GM12878 (cell line): ENCODE data around the gene YY1. TPM values are rescaled to one million over a fixed set of nuclear protein-coding genes. Genes with fewer than 3 reads are reported as not detected.

Source experiments
- ATAC-seq: fragments of 200-7000 bp; cut with Tn5 transposase; 3 replicates; pipeline ENCODE4 v1.9.1; 2020; ENCODE audit warnings: mild to moderate bottlenecking, moderate library complexity
- BruUV-seq: library from RNA; stranded (reverse); fragments of 400-500 nt; replicated peaks from 2 replicates; lab custom pipeline; 2021; lab: Mats Ljungman, UMichigan
- CTCF ChIA-PET: fragments of 300-600 bp; sonication (Branson Sonifier 250); formaldehyde crosslinking; extraction: SDS; loops from one replicate; lab custom pipeline; 2021; ENCODE audit warnings: inconsistent platforms; lab: Yijun Ruan, JAX
- POLR2A ChIA-PET: fragments of 350-600 bp; formaldehyde crosslinking; extraction: SDS; loops from one replicate; lab custom pipeline; 2021; ENCODE audit warnings: inconsistent platforms; lab: Charles Lee
- RAD21 ChIA-PET: fragments of 300-600 bp; sonication (Branson Sonifier 250); formaldehyde crosslinking; loops from one replicate; lab custom pipeline; 2023; ENCODE audit warnings: antibody characterized with exemption; ENCODE audit not compliant: unreplicated experiment; lab: Charles Lee
- SMC1A ChIA-PET: fragments of 300-600 bp; sonication (Branson Sonifier 250); formaldehyde crosslinking; loops from one replicate; lab custom pipeline; 2023; ENCODE audit not compliant: unreplicated experiment, uncharacterized antibody; lab: Charles Lee
- DNase-seq: peaks from one replicate; pipeline ENCODE4 v3.0.0-alpha.2; 2011; ENCODE audit warnings: low read depth, low spot score
- FAIRE-seq: peaks from 3 replicates; lab custom pipeline; 2011; peaks lifted over from hg19 to GRCh38; lab: Jason Lieb, UNC
- H2AFZ ChIP-seq: 2 replicates; pipeline ENCODE4 v1.6.0; 2011; ENCODE audit warnings: low read depth, low read length, control low read depth; ENCODE audit not compliant: control insufficient read depth
- H3K27ac ChIP-seq: 2 replicates; pipeline ENCODE4 v1.5.1; 2011; ENCODE audit warnings: control low read depth; ENCODE audit not compliant: control insufficient read depth, insufficient read depth
- H3K27me3 ChIP-seq, 2 experiments: replicated peaks in 1 of 2; 2 replicates each; pipeline versions ENCODE4 v1.6.0 to v1.6.1; 2011; ENCODE audit warnings: low read length in 1 of 2; ENCODE audit not compliant: control insufficient read depth in 2 of 2, insufficient read depth in 2 of 2
- H3K36me3 ChIP-seq, 2 experiments: 2 replicates each; pipeline ENCODE4 v1.5.1; 2011; ENCODE audit warnings: low read length in 1 of 2; ENCODE audit not compliant: control insufficient read depth in 2 of 2, insufficient read depth in 2 of 2
- H3K4me1 ChIP-seq: 2 replicates; pipeline ENCODE4 v1.6.1; 2011; ENCODE audit warnings: mild to moderate bottlenecking, low read length, moderate library complexity, mixed read lengths; ENCODE audit not compliant: control insufficient read depth, insufficient read depth
- H3K4me2 ChIP-seq: 2 replicates; pipeline ENCODE4 v1.6.0; 2011; ENCODE audit warnings: control low read depth; ENCODE audit not compliant: control insufficient read depth, insufficient read depth
- H3K4me3 ChIP-seq: fragments of 200-600 bp; sonication (generic); 2 replicates; pipeline ENCODE4 v1.5.1; 2016
- H3K79me2 ChIP-seq: 2 replicates; pipeline ENCODE4 v1.6.0; 2011; ENCODE audit warnings: low read length; ENCODE audit not compliant: control insufficient read depth, insufficient read depth
- H3K9ac ChIP-seq: 2 replicates; pipeline ENCODE4 v1.8.0; 2011; ENCODE audit warnings: low read length, control low read depth, mixed read lengths; ENCODE audit not compliant: control insufficient read depth, insufficient read depth
- H3K9me3 ChIP-seq: replicated peaks from 3 replicates; pipeline ENCODE4 v1.5.1; 2011; ENCODE audit warnings: mild to moderate bottlenecking, low read length; ENCODE audit not compliant: control insufficient read depth, insufficient read depth
- H4K20me1 ChIP-seq: 2 replicates; pipeline ENCODE4 v1.6.0; 2011; ENCODE audit not compliant: control insufficient read depth, insufficient read depth
- CBX5 ChIP-seq: sonication (generic); IDR thresholded peaks from 2 replicates; pipeline ENCODE4 v1.6.1; 2016; ENCODE audit warnings: low read depth, moderate library complexity, mild to moderate bottlenecking, inconsistent platforms
- ETV6 ChIP-seq, 2 experiments: fragments of 450-650 bp in 1 of 2; IDR thresholded peaks in 1 of 2; conservative IDR thresholded peaks in 1 of 2; 2 replicates each; pipeline ENCODE4 v1.6.1; 2014; ENCODE audit warnings: antibody characterized with exemption in 1 of 2, borderline replicate concordance in 1 of 2, low read depth in 1 of 2, mild to moderate bottlenecking in 1 of 2, moderate library complexity in 1 of 2
- EZH2 ChIP-seq: IDR thresholded peaks from 2 replicates; pipeline ENCODE4 v1.6.1; 2012; ENCODE audit warnings: low read depth, mild to moderate bottlenecking, control low read depth, inconsistent platforms, low read length, borderline replicate concordance; ENCODE audit not compliant: control insufficient read depth
- KAT2A ChIP-seq: conservative IDR thresholded peaks from 2 replicates; pipeline ENCODE4 v1.6.1; 2011; ENCODE audit warnings: low read depth, low read length; ENCODE audit not compliant: control insufficient read depth
- MTA3 ChIP-seq: IDR thresholded peaks from 2 replicates; pipeline ENCODE4 v1.6.1; 2012; ENCODE audit warnings: low read length, inconsistent platforms, borderline replicate concordance
- NR2C1 ChIP-seq: fragments of 450-650 bp; IDR thresholded peaks from 2 replicates; pipeline ENCODE4 v1.6.1; 2017; ENCODE audit warnings: antibody characterized with exemption, mild to moderate bottlenecking, moderate library complexity
- RUNX3 ChIP-seq: IDR thresholded peaks from 2 replicates; pipeline ENCODE4 v1.6.1; 2012; ENCODE audit warnings: low read length, inconsistent platforms
- SIN3A ChIP-seq: IDR thresholded peaks from 2 replicates; pipeline ENCODE4 v1.6.1; 2012; ENCODE audit warnings: low read depth, low read length, improper control_type of control experiment
- SMAD5 ChIP-seq: IDR thresholded peaks from 2 replicates; pipeline ENCODE4 v1.6.1; 2016; ENCODE audit warnings: antibody characterized with exemption, low read depth
- SREBF1 ChIP-seq: IDR thresholded peaks from 2 replicates; pipeline ENCODE4 v1.6.1; 2012; ENCODE audit warnings: mild to moderate bottlenecking, low read length
- TCF7 ChIP-seq: IDR thresholded peaks from 2 replicates; pipeline ENCODE4 v1.6.1; 2014; ENCODE audit warnings: antibody characterized with exemption, borderline replicate concordance
- USF1 ChIP-seq: IDR thresholded peaks from 2 replicates; pipeline ENCODE4 v1.6.1; 2011; ENCODE audit warnings: borderline replicate concordance, low read depth, mild to moderate bottlenecking, moderate library complexity, mixed read lengths, low read length; ENCODE audit not compliant: insufficient read depth; ENCODE audit errors: extremely low read length
- WGBS: methylation state at CpG from one replicate; pipeline ENCODE4 v1.1.6; 2016; ENCODE audit warnings: low lambda C conversion rate; ENCODE audit not compliant: insufficient replicate concordance, insufficient coverage; ENCODE audit errors: missing lambda C conversion rate; 5-methylcytosine and 5-hydroxymethylcytosine counted together
- in situ Hi-C: fragments of 300-500 bp; cut with MboI; formaldehyde crosslinking; loops from 9 replicates; pipeline ENCODE4 v1.14.3; 2018; ENCODE audit warnings: mixed read lengths
- intact Hi-C: fragments of 100-400 bp; cut with micrococcal nuclease; formaldehyde crosslinking; loops from one replicate; pipeline ENCODE4 v1.14.2; 2022; ENCODE audit not compliant: unreplicated experiment
- polyA plus RNA-seq, 11 experiments: library from polyadenylated mRNA; depleted of rRNA in 4 of 11; unstranded in 6 of 11; stranded (reverse) in 5 of 11; fragments of >200 nt; fragmentation: Nextera tagmentation in 4 of 11; fragmentation: Illumina TruSeq in 1 of 11; extraction: Ambion mirVana in 4 of 11; extraction: Trizol in 1 of 11; gene quantifications; 1 replicate in 1 of 11; 2 replicates in 10 of 11; pipeline versions ENCODE4 v1.2.1 to v1.2.3, GENCODE V29; 2011 to 2016; ENCODE audit warnings: inconsistent platforms in 2 of 11, missing spikeins in 2 of 11, low read depth in 1 of 11
- total RNA-seq, 4 experiments: library from RNA; depleted of rRNA in 3 of 4; stranded (reverse); fragments of >200 nt in 3 of 4; fragmentation: Illumina TruSeq in 1 of 4; extraction: Trizol in 1 of 4; gene quantifications; 2 replicates each; pipeline versions ENCODE4 v1.2.1 to v1.2.3, GENCODE V29; 2013 to 2021
- TF ChIP-seq, protein P1 (sequence below): fragments of 450-650 bp; IDR thresholded peaks from 2 replicates; pipeline ENCODE4 v1.6.1; 2018; ENCODE audit warnings: borderline replicate concordance, mild to moderate bottlenecking; ENCODE audit not compliant: partially characterized antibody
- TF ChIP-seq, protein P2 (sequence below): fragments of 450-650 bp; formaldehyde crosslinking; IDR thresholded peaks from 2 replicates; pipeline ENCODE4 v1.4.0; 2020; ENCODE audit warnings: mild to moderate bottlenecking, moderate library complexity

Gene YY1
- total and polyA plus RNA-seq, 10 of the 15 experiments (the other 5 are each of a cell fraction or from before 2014, with no cell fraction given) = 23.7 to 74.0 (median 39.9) TPM

DNA sequence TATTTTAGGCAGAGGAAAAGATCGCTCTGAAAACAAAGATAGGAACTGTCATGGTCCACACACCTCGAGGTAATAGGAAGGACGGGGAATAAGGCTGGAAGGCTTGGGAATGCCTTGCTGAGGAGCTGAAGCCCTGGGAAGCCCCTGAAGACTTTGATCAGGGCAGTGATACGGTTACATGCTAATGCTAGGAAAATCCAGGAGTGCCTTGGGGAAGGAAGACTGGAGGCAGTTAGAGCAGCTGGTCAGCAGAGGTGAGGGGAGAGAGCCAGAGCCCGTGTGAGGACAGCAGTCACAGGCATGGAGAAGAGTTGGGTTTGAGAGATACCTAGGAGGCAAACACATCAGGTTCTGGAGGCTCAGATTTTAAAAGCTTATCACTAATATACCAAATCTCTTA lies 8.6 kb upstream of the YY1 start:
- Histone ChIP-seq H3K9me3 (no peaks in the 10 kb centered on the region), H3K27me3 (no peaks in the 10 kb centered on the region), H3K79me2 (peaks cover 32% of the 10 kb centered on the region), H3K27ac (no peak overlapping the region), H3K9ac (no peak overlapping the region), H4K20me1 (no peaks in the 10 kb centered on the region)
- POLR2A ChIA-PET = no interaction called here
- no peak for FAIRE-seq
- ATAC-seq = no peak
- no TSS peak for BruUV-seq
- RAD21 ChIA-PET = no interaction called here
- in situ Hi-C loops = no loop called here
- SMC1A ChIA-PET = no interaction called here
- TF ChIP-seq TCF7 (no peak), MTA3 (no peak), CBX5 (no peak), RUNX3 (no peak), USF1 (no peak), EZH2 (no peak), ETV6 (conservative IDR thresholded peaks at IDR 0.05 in 1 of 2, IDR thresholded peaks at IDR 0.05 in 1 of 2; ENCODE audit: borderline replicate concordance in 1 of 2, low read depth in 1 of 2) (no peak), NR2C1 (no peak), SIN3A (no peak), SMAD5 (no peak), SREBF1 (no peak), KAT2A (no peak)
- TF ChIP-seq, protein P1, sequence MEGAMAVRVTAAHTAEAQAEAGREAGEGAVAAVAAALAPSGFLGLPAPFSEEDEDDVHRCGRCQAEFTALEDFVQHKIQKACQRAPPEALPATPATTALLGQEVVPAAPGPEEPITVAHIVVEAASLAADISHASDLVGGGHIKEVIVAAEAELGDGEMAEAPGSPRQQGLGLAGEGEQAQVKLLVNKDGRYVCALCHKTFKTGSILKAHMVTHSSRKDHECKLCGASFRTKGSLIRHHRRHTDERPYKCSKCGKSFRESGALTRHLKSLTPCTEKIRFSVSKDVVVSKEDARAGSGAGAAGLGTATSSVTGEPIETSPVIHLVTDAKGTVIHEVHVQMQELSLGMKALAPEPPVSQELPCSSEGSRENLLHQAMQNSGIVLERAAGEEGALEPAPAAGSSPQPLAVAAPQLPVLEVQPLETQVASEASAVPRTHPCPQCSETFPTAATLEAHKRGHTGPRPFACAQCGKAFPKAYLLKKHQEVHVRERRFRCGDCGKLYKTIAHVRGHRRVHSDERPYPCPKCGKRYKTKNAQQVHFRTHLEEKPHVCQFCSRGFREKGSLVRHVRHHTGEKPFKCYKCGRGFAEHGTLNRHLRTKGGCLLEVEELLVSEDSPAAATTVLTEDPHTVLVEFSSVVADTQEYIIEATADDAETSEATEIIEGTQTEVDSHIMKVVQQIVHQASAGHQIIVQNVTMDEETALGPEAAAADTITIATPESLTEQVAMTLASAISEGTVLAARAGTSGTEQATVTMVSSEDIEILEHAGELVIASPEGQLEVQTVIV = no peak
- TF ChIP-seq, protein P2, sequence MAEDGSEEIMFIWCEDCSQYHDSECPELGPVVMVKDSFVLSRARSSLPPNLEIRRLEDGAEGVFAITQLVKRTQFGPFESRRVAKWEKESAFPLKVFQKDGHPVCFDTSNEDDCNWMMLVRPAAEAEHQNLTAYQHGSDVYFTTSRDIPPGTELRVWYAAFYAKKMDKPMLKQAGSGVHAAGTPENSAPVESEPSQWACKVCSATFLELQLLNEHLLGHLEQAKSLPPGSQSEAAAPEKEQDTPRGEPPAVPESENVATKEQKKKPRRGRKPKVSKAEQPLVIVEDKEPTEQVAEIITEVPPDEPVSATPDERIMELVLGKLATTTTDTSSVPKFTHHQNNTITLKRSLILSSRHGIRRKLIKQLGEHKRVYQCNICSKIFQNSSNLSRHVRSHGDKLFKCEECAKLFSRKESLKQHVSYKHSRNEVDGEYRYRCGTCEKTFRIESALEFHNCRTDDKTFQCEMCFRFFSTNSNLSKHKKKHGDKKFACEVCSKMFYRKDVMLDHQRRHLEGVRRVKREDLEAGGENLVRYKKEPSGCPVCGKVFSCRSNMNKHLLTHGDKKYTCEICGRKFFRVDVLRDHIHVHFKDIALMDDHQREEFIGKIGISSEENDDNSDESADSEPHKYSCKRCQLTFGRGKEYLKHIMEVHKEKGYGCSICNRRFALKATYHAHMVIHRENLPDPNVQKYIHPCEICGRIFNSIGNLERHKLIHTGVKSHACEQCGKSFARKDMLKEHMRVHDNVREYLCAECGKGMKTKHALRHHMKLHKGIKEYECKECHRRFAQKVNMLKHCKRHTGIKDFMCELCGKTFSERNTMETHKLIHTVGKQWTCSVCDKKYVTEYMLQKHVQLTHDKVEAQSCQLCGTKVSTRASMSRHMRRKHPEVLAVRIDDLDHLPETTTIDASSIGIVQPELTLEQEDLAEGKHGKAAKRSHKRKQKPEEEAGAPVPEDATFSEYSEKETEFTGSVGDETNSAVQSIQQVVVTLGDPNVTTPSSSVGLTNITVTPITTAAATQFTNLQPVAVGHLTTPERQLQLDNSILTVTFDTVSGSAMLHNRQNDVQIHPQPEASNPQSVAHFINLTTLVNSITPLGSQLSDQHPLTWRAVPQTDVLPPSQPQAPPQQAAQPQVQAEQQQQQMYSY (CRISPR knock-in tag) = no peak
- TF ChIP-seq, all 136 proteins: peak for 0
- CTCF ChIA-PET = interaction anchor here (1.3 kb wide), 2 partner anchors 9 to 11 kb away, joined by 4 to 6 read pairs; no protein-coding TSS in a partner anchor
- DNase-seq = no peak
- Histone ChIP-seq H3K36me3 (peaks cover 2 to 4% of the 10 kb centered on the region in 2 experiments; a peak in 2 of 4 replicates), H2AFZ (no peak overlapping the region), H3K4me1 (no peaks in the 10 kb centered on the region), H3K4me3 (no peak overlapping the region), H3K4me2 (no peak overlapping the region)
- WGBS = 96% methylated on average over 5 of the region's 5 CpGs
- intact Hi-C loops = no loop called here
